ENCODE results near the gene LRRFIP2.

DNA sequence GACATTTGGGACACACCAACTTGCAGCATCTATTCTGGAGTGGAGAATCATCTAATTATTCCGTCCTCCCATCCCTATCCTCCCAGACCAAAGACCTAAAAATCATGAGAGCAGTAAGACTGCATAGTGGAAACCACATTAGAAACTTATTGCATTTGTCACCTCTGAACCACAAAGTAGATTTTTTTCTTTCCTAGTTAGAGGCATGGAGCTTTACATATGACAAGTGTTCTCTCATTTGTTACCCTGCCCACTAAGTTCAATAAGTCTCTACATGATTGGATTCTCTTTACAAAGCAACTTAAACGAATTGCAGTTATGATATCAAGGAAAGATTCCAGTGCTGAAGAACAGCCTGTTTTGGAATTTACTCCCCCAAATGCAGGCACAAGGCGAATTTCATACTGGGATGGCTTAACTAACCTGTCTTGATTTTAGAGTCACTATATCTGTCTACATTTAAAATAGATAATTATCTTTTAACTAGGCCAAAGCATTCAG lies 42.3 kb upstream of the LRRFIP2 start:
- TF ChIP-seq, protein P1, sequence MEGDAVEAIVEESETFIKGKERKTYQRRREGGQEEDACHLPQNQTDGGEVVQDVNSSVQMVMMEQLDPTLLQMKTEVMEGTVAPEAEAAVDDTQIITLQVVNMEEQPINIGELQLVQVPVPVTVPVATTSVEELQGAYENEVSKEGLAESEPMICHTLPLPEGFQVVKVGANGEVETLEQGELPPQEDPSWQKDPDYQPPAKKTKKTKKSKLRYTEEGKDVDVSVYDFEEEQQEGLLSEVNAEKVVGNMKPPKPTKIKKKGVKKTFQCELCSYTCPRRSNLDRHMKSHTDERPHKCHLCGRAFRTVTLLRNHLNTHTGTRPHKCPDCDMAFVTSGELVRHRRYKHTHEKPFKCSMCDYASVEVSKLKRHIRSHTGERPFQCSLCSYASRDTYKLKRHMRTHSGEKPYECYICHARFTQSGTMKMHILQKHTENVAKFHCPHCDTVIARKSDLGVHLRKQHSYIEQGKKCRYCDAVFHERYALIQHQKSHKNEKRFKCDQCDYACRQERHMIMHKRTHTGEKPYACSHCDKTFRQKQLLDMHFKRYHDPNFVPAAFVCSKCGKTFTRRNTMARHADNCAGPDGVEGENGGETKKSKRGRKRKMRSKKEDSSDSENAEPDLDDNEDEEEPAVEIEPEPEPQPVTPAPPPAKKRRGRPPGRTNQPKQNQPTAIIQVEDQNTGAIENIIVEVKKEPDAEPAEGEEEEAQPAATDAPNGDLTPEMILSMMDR (IDR thresholded peaks at IDR 0.05; ENCODE audit: poor library complexity): no peak
- TF ChIP-seq EZH2 (IDR thresholded peaks at IDR 0.05; ENCODE audit: borderline replicate concordance) (no peak), EZH2phosphoT487 (IDR thresholded peaks at IDR 0.05; ENCODE audit: low read depth, severe bottlenecking, unreplicated experiment) (no peak)
